Activated T-cell treated with anti-CD3 and anti-CD28 coated beads for 4 hours (primary cell): Measurements from ENCODE around the gene MAP3K7.
"Not testable (repeated sequence)": the region's sequence is repeated elsewhere in the genome, so short reads cannot be mapped to it uniquely, and the experiment has no call there.

Experiments used
- DNase-seq: peaks from one replicate; pipeline ENCODE4 v3.0.0-alpha.2; 2020

MAP3K7 gene

DNA sequence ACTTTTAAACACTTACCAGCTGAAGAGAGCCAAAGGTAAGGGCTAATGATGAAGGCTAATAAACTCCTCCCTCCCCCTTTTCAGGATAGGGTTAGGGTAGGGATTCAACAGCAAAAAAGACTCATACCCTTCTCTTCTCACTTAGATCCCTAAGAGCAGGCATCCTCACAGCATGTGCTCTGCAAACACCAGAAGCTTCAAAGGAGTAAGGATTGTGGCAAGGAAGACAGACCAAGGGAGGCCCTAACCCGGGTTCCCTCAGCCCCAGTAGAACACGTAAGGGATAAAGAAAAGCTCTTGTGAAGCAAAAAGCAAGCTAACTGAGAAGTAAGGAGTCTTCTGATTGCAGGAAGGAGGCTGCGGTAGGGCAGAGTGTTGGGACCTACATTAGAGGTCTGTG lies 11.6 kb downstream of the MAP3K7 start:
- DNase-seq = no peak

DNA sequence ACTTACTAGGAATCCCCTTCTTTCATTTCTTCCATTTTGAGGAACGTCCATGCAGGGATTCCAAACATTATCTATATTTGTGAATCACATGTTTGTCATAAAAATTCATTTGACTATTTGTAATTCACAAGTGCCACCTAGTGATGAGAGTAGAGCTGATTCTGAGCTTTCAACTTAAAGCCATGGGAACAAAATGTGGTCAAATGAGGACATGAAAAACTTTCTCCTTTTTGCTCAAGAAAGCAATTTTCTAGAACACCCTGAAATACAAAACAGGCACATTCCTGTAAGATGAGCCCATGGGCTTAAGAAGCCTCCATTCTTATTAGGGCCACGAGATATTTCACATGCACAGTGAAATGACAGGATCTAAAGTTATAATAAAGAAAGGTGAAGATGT lies 12.3 kb downstream of the MAP3K7 start:
- no peak for DNase-seq

DNA sequence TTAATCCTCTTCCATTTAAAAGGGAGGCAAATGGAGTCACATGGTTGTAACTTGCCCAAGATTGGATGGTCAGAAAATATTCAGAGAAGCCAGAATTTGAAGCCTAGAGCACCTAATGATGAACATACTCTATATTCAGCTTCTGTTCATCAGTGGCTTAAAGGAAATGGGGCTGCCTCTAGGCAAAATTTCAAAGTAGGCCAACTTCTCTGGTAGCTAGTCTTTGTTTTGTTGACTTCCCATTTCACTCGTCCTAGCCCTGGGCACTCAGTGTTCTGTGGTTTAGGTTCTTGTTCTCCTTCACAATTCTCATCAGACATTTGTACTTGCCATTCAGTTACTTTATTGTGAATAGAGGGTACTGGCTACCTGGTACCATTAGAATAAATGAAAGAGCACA lies 13.2 kb downstream of the MAP3K7 start:
- DNase-seq = no peak

DNA sequence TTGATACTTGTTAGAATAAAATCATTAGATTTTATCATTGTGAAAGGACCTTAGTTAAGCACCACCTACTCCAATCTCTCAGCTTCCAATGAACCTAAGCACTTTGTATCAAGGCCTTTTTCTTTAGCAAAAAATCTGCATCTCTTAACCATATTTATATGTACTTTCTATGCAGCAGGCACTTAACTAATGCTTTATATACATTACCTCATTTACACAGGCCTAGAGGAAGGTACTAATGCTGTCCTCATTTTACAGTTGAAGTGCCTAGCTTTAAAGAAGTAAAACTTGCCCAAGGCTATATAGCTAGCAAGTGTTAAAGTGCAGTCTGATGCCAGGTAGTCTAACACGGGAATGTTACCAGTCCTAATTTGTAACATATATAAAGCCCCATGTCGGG lies 14.0 kb downstream of the MAP3K7 start:
- DNase-seq = no peak

DNA sequence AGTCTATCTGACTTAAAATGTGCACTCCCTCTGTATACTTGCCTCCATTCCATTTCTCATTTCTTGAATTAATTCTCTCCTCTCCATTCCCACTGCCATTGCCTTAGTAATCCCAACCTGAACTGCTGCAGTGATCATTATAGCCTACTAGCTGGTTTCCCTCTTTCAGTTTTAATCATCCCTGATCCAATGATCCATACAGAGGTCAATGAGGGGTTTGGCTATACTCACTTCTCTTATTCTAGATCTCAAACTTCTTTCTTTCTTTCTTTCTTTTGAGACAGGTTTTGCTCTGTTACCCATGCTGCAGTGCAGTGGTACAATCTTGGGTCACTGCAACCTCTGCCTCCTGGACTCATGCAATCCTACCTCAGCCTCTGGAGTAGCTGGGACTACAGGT lies 17.6 kb downstream of the MAP3K7 start:
- no peak for DNase-seq

DNA sequence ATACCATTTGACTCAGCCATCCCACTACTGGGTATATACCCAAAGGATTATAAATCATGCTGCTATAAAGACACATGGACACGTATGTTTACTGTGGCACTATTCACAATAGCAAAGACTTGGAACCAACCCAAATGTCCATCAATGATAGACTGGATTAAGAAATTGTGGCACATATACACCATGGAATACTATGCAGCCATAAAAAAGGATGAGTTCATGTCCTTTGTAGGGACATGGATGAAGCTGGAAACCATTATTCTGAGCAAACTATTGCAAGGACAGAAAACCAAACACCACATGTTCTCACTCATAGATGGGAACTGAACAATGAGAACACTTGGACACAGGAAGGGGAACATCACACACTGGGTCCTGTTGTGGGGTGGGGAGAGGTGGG lies 19.2 kb downstream of the MAP3K7 start:
- not testable (repeated sequence) for DNase-seq

DNA sequence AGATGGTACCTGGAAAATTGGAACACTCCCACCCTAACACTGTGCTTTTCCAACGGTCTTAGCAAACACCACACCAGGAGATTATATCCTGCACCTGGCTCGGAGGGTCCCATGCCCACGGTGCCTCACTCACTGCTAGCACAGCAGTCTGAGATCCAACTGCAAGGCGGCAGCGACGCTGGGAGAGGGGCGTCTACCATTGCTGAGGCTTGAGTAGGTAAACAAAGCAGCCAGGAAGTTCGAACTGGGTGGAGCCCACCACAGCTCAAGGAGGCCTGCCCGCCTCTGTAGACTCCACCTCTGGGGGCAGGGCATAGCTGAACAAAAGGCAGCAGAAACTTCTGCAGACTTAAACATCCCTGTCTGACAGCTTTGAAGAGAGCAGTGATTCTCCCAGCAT lies 24.5 kb downstream of the MAP3K7 start:
- DNase-seq = not testable (repeated sequence)

DNA sequence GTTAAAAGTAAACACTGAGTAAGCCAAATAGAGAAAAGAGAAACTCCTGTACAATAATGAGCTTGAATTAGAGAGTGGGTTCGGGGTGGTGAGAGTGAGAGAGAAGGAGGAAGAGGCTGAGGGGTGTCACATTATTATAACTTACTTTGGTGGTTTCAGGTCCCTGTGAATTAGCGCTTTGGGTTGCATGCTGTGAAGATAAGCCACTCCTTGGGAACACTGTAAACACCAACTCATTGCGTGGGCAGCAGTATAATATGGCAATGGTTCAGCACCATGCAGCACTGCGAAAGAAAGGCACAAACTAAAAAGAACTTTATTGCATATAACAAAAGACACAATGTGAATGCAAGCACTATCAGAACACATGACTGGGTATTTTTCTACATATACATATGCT lies 26.9 kb downstream of the MAP3K7 start:
- DNase-seq = no peak

DNA sequence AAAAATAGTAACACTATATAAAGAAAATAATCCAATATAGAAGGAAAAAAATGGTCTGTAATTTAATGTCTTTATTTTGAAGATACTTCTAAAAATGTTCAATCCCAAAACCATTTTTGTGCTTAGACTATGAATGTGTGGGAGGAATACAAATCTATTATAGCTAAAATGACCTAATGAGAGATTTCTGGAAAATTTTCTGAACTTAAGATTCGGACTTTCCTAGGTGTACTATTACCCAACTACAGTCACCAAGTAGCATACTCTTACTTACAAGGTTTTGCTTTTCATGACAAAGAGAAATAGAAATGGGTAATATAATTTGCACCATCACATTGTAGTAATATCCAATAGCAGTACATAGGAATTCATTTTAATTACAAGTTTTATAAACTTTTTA lies 29.9 kb downstream of the MAP3K7 start:
- no peak for DNase-seq

DNA sequence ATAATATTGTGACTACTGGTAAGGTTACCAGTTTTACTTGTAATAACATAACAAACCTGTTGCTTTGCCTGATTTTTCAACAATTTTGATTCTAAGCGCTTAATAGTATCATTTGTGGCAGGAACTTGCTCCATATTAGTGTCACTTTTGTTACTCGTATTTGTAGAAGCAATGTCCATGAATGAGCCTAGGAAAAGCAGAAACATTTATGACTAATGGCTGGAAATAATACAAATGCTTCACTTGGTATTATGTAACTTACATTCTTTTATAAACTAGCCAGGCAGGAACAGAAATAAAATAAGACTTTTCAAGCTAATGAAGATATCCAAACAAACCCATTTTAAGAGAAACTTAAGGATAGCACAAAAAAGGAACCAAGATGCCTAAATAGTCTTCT lies 38.9 kb downstream of the MAP3K7 start:
- DNase-seq = no peak

DNA sequence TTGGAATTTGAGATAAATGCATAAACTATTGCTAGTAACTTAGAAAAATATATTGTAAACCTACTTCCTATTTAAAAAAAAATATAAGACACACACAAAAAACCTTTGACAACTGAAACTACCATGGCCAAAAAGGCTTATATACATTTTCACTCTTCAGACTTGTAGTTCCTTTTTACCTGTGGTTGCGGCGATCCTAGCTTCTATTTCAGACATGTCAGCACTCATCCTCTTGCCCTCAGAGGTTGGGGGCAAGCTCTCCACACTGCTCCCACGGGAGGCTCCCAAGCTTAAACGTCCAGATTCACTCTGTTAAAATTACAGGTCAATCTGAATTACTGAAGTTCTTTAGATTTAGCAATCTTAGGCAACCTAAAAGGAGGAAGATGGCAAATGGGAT lies 39.8 kb downstream of the MAP3K7 start:
- no peak for DNase-seq

DNA sequence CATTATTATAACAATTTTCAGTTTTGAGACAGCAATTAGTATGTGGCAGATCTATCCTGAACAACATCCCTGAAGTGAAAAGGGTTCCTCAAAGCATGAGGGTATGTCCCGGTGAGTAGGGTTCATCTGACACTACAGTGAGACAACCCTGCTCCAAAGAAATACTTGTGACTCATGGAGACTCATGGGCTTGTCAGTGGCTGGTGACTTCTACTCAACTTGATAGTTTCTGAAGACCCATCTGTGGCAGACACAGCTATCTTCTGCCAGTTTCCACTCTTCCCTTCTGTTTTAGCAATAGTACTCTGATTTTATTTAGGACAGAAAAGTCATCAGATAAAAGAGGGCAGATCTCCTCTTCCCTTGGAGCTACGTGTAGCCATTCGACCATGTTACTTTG lies 41.4 kb downstream of the MAP3K7 start:
- DNase-seq = no peak

DNA sequence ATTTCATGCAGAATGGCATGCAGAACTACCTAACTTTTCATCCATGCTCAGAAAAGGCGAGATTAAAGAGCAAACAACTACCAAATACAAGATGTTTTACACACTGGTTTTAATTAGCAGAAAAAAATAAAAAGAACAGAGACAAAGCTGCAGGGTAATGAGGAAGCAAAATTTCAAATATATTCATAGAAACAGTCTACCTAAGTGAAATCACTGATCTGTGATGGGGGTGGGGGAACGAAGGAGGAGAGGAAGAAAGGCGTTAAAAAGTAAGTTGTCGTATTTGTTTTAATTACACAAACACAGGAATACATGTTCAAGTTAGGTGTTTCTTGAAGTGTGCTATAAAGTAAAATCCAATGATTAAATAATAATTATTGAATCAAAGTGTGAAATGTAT lies 42.1 kb downstream of the MAP3K7 start:
- DNase-seq = no peak

DNA sequence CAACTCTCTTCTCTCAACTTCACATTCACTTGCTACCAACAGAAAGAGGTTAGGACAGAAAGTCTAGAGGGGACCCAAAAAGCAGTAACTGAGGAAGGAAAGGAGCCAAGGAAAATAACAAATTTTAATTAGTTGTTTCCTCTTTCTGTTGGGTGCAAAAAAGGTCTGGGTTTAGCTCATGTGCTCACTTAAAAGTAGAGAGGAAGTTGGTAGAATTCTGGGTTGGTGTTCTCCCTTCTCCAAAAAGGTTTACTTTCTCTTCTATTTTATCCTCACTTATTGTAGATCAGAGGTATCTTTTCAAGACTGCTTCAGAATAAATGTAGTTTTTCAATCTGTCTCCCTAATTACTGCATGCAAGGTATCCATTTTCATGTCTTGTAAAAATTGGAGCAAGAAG lies 42.8 kb downstream of the MAP3K7 start:
- DNase-seq = no peak

DNA sequence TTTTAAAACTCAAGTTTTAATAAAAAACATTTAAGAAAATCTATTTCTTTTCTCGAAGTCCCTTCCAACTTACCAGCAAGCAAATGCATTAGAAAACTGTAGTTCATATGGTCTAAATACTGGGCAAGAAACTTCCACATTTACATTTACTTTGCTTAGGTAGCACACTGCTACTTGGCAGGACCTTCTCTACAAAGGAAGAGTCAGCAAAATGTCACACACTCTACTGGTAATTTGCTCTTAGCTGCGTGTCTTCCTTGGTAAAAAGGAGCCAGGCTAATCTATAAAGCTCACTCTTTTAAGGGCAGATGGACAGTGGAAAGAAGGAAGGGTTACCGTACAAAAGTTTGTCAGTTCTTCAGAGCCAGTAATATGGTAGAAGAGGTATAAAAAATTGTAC lies 45.7 kb downstream of the MAP3K7 start:
- DNase-seq = no peak

DNA sequence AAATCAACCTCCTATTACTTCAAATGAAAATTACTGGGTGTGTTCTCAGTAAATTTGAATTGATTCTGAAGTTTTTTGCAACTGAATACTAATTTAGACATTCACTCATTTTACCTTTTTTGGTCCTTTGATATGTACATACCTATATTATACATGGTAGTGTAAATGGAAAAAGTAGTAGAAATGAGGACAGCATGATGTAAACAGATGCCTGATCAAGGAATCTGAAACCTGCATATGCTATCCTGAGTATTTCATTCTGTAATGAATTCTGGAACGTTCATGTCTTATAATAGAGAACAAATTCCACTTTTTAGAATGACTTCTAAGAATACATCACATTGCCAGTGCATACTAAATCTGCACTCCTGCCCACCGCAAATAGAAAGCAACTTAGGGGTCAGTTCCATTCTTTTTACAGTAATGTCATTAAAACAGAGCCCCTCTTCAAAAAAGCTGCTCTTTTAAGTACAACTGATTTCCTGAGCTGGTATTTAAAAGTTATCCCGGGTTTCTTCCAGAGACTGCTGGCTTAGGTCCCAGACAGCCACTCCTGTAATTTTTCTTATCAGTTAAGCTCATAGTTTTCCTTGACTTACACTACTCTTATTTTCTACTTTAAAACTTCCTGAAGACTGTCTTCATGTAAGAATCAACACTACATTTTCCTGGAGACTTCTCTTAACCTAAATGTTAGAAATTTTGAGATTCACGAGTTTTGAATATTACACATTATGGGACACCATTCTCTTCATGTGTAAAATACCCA lies 48.4 kb downstream of the MAP3K7 start:
- no peak for DNase-seq

DNA sequence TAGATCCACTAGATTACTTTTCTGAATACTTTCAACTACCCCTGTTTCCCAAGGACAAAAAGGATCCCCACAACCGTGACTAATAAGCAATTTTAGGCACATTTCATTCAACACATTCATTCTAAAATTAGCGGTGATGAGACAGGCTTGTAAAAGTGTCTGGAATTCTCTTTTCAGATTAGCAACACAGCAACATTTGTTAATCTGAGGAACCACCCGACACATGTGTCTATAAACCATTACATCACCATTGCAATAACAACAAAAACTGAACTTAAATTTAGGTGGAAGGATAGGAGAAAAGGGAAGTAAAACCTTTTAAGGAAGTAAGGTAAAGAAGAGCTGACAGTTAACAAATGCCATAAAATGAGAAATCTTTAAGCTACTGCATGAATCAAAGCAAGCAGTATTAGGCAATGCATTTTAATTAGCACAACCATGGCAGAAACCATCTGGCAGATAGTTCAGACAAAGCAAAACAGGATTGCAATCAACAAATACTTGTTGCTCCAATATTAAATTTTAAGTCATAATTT lies 49.1 kb downstream of the MAP3K7 start:
- no peak for DNase-seq

DNA sequence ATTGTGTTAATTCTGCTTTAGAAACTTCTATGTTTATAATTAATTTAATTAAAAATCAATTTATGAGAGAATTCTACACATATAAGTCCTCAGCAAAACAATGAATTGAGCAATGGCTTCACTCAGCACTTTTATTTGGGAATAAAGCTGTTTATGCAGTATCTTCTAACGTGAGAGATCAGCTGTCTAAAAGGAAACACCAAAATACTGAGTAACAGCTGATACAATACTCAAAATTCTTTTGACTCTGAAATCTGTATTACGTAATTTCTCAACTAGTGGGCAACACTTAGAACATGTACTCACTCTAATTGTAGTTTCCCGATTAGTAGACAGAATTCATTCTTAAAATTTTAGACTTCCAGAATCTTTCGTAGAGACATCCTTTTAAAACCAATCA lies 49.8 kb downstream of the MAP3K7 start:
- no peak for DNase-seq

DNA sequence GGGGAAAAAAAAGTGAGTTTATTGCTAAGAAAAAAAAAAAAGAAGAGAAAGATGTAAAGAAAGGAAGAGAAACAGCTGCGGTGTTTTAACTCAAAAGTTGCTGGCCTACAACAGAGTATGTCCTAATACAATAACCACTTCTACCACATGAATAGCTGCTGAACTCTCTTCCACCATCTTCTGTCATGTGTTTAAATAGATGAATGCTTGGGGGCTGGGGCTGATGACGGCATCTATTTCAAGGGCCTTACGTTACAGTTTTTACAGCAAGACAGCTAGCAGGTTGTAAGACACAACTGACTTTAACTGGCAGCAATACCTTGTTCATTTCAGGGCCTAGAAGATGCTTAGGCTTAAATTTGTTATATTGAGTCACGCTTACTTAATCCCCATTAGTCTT lies 50.4 kb downstream of the MAP3K7 start:
- no peak for DNase-seq

DNA sequence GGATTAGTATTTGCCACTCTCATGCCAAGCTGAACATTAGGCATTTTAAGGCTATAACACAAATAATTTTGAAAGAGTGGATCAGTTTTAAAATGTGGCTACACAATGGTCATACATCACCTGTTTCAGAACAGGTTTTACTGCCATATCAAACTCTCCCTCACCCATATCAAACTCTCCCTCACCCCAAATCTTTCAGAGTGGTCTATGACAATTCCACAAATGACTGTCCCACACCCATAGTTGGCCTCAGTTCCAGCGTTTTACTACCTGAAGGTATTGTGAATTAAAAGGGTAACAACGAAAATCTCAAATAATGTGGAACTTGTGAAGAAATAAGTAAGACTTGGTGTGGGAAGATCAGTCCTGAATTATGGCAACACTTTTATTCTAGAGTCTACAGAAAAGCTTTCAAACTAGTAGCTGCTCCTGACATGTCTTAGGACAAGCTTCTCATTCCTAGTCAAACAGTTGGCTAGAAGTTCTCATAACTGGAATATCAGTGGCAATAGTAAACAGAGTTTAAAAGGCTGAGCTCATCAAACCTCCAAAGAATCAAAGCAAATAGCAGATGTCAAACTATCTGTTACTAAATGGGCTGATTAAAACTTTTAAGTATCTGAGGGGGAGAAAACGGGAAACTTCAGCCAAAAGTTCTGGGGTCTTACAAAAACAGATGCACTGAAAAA lies 52.4 kb downstream of the MAP3K7 start:
- no peak for DNase-seq

DNA sequence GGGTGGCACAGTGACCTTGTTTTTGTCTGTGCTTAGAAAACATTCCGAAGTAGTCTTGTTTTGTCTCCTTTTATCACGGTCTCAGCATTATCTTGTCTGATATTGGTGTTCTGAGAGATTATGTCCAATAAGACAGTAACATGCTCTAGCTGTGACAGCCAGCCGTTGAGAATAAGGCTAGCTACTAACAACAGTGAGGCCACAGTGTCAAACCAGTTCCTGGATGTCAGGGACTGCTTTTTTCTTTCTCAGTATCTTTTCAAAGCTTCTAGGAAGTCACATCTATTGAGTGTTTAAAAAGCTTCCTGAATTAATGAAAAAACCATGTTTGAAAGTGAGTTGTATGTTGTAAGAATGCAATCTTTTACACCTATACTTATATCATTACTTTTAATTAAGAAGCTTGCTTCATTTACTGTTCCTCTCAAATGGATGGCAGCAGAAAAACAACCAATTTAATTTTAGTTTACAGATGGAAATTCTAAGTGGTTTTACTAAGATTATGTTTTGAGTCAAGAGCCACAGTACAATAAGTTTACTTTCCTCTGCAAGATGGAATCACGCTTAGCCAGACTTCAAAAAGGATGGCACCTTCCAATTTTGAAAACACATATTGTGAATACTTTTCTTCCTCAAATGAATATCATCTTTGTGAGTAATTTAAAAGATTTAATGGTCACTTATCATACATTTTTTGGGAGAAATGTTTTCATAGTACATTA lies 53.1 kb downstream of the MAP3K7 start:
- no peak for DNase-seq

DNA sequence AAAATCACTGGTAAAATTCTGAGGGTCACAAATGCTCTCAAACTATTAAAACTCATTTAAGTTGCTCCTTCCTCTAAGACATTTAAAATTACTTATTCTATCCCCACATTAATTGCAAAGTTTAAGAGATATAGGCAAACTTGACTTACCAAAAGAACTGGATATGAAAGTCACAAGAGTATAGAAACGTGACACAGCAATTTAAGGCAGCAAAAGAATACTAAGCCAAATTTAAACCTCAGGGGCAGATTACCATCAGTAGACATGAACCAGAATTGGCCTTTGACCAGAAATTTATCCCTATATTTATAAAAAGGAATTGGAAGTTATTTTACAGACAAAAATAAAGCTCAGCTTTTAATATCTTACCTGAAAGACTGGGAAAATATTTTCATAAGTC lies 56.0 kb downstream of the MAP3K7 start:
- no peak for DNase-seq

DNA sequence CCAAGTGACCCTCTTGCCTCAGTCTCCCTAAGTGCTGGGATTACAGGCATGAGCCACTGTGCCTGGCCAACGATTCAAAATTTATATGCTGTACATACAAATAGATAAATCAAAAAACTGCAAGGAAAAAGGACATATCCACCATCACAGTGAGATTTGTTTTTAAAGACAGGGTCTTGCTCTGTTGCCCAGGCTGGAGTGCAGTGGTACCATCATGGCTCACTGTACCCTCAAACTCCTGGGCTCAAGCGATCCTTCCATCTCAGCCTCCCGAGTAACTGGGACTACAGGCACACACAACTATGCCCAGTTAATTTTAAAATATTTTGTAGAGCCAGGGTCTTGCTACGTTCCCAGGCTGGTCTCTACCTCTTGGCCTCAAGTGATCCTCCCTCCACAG lies 61.5 kb downstream of the MAP3K7 start:
- no peak for DNase-seq

DNA sequence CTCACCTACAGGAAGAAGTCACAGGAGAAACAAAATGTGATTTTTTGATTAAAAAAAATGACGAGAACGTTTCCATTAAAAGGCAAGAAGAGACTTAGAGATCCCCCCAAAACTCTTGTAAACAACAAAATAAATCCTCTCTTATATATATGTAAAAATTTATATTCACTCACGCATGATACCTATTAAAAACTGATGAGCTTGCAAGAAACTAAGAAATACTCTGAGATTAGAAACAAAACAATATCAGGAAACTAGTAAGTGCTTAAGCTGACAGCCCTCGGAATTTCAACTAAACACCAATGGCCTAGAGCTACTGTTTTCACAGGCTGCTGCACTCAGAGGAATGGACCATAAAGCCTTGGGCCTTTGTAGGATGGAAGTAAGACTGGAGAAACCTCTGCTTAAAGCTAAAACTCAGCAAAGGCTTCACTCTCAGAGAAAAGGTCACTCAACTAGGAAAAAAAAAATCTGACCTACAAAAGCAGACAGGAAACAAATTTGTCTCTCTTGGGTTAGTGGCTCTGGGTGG lies 63.0 kb downstream of the MAP3K7 start:
- no peak for DNase-seq
